ENCODE results near the gene MAML2. TPM values are rescaled to one million over a fixed set of nuclear protein-coding genes. Genes with fewer than 3 reads are reported as not detected.

MAML2 gene
- total RNA-seq, 1 donor from 2014 or later = 31.5 TPM

- H3K9me3 ChIP-seq = no peaks in the 10 kb centered on the region
- H3K27me3 ChIP-seq (ENCODE audit: low read depth) = no peaks in the 10 kb centered on the region
- ATAC-seq (peak; percentile 29 to 59), DNase-seq (no peak)
- intact Hi-C loops (cut with DNase I) = no loop called here
- H3K27ac ChIP-seq = peak overlapping the region; percentile 43
- H3K4me1 ChIP-seq = peaks cover 59% of the 10 kb centered on the region
- H3K36me3 ChIP-seq = no peaks in the 10 kb centered on the region
- no peak overlapping the region for H3K4me3 ChIP-seq
- TF ChIP-seq CTCF (IDR thresholded peaks at IDR 0.05) = no peak
Measured at GRCh38 chr11:96263238-96263763, 79.7 kb downstream of the MAML2 start.

GRCh38 chr11:96260532-96260931 is 82.5 kb downstream of the MAML2 start:
- intact Hi-C loops (cut with DNase I) = no loop called here
- H3K4me3 ChIP-seq = no peak overlapping the region
- ATAC-seq (no peak), DNase-seq (no peak)
- no peaks in the 10 kb centered on the region for H3K9me3 ChIP-seq
- peaks cover 72% of the 10 kb centered on the region for H3K4me1 ChIP-seq
- H3K27me3 ChIP-seq (ENCODE audit: low read depth) = no peaks in the 10 kb centered on the region
- no peaks in the 10 kb centered on the region for H3K36me3 ChIP-seq
- no peak for TF ChIP-seq CTCF (IDR thresholded peaks at IDR 0.05)
- no peak overlapping the region for H3K27ac ChIP-seq

DNA sequence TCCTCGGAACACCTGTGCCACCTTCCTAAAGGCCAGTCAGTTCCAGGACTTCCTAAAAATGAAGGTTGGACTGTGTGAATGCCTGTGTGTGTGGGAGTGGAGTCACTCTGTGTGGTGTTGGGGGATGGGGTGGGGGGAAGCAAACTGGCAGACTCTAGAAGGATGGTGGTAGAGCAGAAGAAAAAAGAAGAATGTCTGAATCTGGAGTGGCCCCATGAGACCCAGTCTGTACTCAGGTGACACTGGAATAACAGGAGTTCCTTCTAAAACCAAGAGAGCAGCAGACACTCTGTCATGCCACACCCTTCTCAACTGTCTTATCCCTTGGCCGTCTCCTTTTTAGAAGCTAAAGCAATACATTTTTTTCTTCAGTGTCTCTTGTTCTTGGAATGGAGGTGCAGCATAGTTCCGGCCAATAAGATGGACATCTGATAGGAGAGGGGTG is 82.9 kb downstream of the MAML2 start:
- no peak overlapping the region for H3K27ac ChIP-seq
- intact Hi-C loops (cut with DNase I) = no loop called here
- peaks cover 72% of the 10 kb centered on the region for H3K4me1 ChIP-seq
- no peak for DNase-seq
- H3K9me3 ChIP-seq = no peaks in the 10 kb centered on the region
- no peaks in the 10 kb centered on the region for H3K27me3 ChIP-seq (ENCODE audit: low read depth)
- H3K4me3 ChIP-seq = no peak overlapping the region
- TF ChIP-seq CTCF (IDR thresholded peaks at IDR 0.05) = no peak
- ATAC-seq = no peak
- no peaks in the 10 kb centered on the region for H3K36me3 ChIP-seq

- Histone ChIP-seq H3K4me3 (no peak overlapping the region), H3K27me3 (ENCODE audit: low read depth) (no peaks in the 10 kb centered on the region), H3K36me3 (no peaks in the 10 kb centered on the region), H3K4me1 (peaks cover 72% of the 10 kb centered on the region), H3K9me3 (no peaks in the 10 kb centered on the region), H3K27ac (peak overlapping the region; percentile 73)
- intact Hi-C loops (cut with DNase I) = no loop called here
- no peak for TF ChIP-seq CTCF (IDR thresholded peaks at IDR 0.05)
- DNase-seq = no peak
- ATAC-seq = no peak
Measured at GRCh38 chr11:96259134-96259830, 83.7 kb downstream of the MAML2 start.

GRCh38 chr11:96257972-96258934 is 84.7 kb downstream of the MAML2 start:
- no peaks in the 10 kb centered on the region for H3K9me3 ChIP-seq
- peak overlapping the region; percentile 12 for H3K4me3 ChIP-seq
- no peak for DNase-seq
- ATAC-seq = peak; percentile 59 to 65
- peak overlapping the region; percentile 73 for H3K27ac ChIP-seq
- intact Hi-C loops (cut with DNase I) = no loop called here
- H3K27me3 ChIP-seq (ENCODE audit: low read depth) = no peaks in the 10 kb centered on the region
- H3K4me1 ChIP-seq = peaks cover 72% of the 10 kb centered on the region
- TF ChIP-seq CTCF (IDR thresholded peaks at IDR 0.05) = no peak
- no peaks in the 10 kb centered on the region for H3K36me3 ChIP-seq
